Heart left ventricle (tissue), 13 donors: ENCODE results near the gene ADARB1.

ENCODE experiments used
- POLR2A ChIP-seq, 2 donors: fragments of 450-650 bp; IDR thresholded peaks; one replicate each; pipeline ENCODE4 v1.6.1; 2017; ENCODE audit warnings: antibody characterized with exemption in 2 of 2, mild to moderate bottlenecking in 2 of 2, moderate library complexity in 2 of 2
- TF ChIP-seq, protein P1 (sequence below), 12 donors: fragments of 200-600 bp; sonication (generic) in 4 of 12; IDR thresholded peaks; one replicate each; pipeline versions ENCODE4 v1.5.0 to v1.8.0; 2018 to 2022; ENCODE audit warnings: antibody characterized with exemption in 12 of 12, mild to moderate bottlenecking in 5 of 12
- donor health status: ischemic (EF 13 %, LVEDD 7.1; RV severe dilation, severe dysfunction).
- donor health status: DM: no; HTN: yes; CAD: no.
- donor health status: DM: no; HTN: no; CAD: no.
- donor health status: ischemic (EF 25% LVEDD 6.9; RV normal size, moderate dysfunction).
- donor health status: ischemic (EF 25% LVEDD 5.7; RV mildly dilated, moderate dysfunction).
- donor health status: ischemic (EF 35%, LVEDD 5.7; RV mildly dilated, moderate dysfunction).
- donor health status: nonischemic (EF 11% LVEDD 7.7; RV severe dilation, severe dysfunction).
- donor health status: DM: yes; HTN: yes; CAD: no.
- donor health status: PGD.
- donor health status: ischemic (EF 29% LVEDD 5.4; RV normal size, mild dysfunction).
- donor health status: nonischemic (EF 23%, LVEDD 6.1; RV moderate dilation, normal function).

DNA sequence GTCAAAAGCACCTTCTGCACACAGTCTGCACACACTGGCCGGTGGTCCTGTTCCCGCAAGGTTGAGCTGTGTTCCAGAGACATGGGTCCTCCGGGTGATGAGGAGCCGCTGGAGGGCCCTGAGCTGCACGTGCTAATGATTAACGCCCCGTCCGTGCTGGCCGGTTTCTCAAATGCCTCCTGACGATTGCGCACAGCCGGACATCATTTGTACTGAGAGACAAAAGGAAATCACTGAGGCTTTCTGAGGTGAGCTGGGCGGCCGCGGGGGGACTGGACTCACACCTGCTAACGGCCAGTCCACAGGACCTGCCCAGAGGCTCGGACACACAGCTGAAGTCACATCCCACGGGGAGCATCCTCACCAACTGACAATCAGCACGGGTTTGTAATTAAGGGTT lies 184.1 kb downstream of the ADARB1 start:
- TF ChIP-seq, protein P1, sequence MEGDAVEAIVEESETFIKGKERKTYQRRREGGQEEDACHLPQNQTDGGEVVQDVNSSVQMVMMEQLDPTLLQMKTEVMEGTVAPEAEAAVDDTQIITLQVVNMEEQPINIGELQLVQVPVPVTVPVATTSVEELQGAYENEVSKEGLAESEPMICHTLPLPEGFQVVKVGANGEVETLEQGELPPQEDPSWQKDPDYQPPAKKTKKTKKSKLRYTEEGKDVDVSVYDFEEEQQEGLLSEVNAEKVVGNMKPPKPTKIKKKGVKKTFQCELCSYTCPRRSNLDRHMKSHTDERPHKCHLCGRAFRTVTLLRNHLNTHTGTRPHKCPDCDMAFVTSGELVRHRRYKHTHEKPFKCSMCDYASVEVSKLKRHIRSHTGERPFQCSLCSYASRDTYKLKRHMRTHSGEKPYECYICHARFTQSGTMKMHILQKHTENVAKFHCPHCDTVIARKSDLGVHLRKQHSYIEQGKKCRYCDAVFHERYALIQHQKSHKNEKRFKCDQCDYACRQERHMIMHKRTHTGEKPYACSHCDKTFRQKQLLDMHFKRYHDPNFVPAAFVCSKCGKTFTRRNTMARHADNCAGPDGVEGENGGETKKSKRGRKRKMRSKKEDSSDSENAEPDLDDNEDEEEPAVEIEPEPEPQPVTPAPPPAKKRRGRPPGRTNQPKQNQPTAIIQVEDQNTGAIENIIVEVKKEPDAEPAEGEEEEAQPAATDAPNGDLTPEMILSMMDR (IDR thresholded peaks at IDR 0.05): no peak
- TF ChIP-seq POLR2A (IDR thresholded peaks at IDR 0.05): no peak
